ENCODE data around the gene ACTR3.

The ACTR3 gene

DNA sequence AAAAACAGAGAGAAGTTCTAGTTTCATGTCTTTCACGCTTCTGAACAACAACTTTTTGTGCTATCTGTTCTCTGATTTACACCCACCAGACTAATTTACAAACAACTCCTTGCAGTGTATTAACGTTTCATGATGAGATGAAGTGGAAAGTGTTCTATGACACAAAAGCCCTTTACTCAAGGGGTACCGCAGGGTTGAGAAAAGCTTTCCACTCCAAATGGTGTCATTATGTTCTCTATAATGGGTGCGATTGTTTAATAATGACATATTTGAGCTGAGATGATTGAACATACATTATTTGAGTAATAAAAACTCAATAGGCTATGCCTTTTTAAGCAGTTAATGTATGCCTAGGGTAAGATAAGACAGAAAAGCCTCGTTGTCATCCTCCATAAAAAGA lies 76.3 kb downstream of the ACTR3 start:
- DNase-seq (ENCODE audit: low read depth): no peak

DNA sequence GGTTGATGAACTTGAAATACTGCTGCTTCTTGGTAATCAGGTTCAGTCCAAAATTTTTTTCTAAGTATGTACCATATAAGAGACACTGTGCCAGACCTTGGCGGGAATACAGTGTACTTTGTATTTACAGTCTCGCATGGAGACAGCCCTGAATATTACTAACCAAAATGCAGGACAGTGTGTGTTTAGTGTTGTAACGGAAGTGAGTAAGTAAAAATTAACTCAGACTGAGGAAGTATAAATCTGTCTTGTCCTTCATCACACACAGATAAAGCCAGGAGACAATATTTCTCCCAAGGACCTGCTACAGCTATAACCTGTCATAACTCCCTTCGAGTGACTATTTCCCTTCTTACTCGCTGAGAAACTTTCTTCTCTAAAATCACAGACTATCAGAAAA lies 76.9 kb downstream of the ACTR3 start:
- no peak for DNase-seq (ENCODE audit: low read depth)

DNA sequence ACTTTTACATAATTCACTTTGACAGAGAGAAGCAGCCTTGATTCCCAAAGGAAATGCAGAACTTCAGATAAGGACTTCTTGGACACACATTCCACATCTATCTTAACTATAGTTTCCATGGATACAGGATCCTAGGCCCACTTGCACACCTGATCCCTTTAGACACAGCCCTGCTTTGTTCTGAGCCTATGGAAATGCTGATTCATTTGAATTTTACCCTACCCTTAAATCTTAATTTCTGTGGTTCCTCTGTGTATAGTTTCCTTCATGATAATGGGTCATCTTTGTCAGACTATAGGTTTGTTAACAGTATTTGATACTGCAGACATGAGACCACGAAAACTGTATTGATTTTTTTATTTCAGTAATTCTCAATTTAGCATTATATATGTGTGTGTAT lies 77.4 kb downstream of the ACTR3 start:
- DNase-seq (ENCODE audit: low read depth): no peak

DNA sequence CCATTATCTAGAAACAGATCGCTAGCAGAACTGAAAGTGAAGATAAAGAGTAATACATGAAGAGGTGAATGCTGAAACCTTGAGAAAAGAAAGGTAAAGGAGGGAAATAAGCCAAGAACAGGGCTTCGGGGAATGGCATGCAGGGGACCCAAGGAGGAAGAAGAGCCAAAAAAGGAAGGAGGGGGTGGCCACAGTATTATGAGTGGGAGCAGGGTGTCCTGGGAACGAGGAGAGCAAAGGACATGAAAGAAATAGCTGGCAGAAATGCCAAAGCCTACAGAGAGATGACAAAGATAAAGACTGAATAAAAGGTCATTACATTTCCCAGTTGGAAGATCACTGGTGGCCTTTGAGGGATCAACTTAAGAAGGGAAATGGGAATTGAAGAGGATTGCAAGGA lies 82.9 kb downstream of the ACTR3 start:
- no peak for DNase-seq (ENCODE audit: low read depth)

DNA sequence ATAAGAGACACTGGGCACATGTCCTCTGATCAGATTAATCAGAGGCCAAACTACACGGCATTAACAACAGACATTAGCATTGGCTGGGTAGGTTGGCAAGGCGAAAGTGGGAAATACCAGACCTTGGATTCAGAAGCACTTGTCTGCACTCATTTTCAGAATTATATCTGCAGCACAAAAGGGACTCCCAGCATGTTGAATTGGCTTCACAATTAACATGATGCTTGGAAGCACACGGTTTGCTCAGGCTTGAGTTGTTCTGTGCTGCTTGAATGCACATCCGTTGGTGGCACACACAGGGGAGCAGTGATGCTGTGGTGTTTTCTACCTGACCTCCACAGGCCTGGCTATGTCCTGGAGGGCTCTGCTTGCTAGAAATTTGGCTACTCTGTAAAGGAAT lies 83.9 kb downstream of the ACTR3 start:
- no peak for DNase-seq (ENCODE audit: low read depth)

DNA sequence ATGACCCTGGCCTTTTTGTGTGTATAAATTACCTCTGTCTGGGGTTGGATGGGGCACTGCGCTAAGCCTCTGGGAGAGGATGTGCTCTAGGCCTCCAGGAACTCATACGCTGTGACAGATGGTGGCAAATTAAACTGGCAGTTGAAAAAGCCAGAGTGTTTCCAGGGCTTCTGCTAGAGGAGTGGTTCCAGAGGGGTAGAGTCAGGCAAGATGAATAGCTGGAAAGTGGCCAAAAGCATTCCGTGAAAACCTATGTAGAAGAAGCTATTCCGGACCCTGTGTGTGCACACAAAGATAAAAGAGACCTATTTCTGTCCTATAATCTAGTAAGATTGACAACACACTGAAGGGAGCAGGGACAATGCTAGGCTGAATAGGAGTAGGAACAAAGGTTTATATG lies 84.8 kb downstream of the ACTR3 start:
- no peak for DNase-seq (ENCODE audit: low read depth)

DNA sequence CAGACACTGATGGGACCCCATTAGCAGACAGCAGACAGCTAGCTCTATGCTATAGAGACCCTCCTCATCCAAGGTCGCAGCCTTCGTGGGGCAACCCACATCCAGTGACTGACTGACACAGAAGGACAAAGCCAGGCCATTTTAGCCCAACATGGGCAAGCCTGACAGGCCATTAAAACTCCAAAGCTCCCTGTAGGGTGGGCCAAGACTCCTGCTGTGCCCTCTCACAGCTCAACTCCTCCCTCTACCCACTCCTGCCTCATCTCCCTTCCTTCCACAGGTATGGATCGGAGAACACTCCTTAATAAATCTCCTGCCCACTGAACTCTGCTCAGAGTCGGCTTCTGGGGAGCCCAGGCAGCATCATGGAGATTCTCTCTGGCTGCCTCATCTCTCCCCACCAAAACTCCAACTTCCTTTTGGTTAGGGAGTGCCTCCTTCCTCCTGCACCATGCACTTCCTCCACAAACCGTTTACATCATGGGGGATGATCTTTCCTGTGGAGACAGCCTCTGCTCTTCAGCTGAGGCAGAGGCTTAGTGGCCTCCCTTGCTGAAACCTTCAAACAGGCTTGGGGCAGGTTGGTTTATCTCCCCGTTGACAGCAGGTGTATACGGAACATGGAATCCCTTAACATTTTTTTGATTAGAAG lies 86.5 kb downstream of the ACTR3 start:
- no peak for DNase-seq (ENCODE audit: low read depth)

DNA sequence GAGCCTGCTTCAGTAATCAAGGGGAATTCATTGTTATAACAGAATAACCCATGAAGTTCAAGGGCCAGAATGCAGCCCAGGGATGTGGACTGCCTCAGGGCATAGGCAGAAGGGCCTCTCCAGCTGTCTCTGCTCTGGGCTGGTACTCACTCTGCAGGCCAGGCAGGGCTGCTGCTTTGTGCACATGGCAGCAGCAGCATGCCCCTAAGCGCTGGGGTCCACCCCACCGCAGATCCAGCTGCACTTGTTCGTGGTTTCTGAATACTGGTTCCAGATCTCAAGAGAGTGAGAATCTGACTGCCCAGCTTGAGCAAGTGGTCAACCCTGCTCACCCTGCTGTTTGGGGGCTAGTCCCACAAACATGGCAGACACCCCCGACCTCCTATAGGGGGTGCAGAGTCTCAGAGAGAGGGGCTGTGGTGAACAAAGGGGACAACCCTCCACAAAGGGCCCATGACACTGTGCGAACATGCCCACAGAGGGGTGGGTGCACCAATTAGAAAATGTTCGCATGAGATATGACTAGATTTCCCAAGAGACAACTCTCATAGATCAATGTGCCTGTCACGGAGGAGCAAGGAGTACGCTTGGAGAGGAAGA lies 87.3 kb downstream of the ACTR3 start:
- no peak for DNase-seq (ENCODE audit: low read depth)

DNA sequence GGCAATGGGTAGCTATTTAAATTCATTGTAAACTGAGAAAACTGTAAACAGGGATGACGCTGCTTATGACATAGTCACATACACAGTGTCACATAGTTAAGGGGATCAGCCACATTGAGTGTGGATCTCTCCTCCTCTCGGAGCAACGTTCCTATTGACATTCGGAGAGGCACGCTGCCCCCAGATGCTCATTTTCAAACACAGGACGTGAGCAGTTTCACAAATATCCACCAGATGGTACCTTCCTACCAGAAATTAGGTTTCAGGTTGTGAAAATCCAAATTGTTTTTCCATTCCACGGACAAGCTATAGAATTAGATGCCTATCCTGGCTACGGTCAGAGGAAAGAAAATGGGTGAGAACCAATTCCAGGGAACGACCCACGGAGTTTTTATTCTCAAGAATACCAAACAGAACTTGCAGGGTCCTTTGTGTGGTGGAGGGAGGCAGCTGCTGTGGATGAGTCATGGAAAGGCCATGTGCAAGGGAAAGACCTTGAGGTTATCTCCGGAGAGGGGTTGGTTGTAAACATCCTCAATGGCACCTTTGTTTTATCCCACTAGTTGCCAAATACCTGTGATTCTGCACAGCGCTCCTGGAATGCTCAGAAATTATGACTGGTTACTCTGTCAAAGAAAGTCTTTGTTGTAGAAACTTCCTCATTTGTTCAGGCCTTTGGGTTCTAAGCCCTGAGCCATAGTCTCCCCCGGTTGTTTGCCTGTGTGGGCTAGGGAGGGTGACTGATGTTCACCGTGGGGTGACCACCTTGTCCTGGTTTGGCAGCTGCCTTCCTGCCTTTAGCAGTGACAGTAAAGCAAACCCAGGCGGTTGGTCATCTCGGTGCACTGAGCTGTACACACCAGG lies 88.0 kb downstream of the ACTR3 start:
- DNase-seq (ENCODE audit: low read depth): no peak

DNA sequence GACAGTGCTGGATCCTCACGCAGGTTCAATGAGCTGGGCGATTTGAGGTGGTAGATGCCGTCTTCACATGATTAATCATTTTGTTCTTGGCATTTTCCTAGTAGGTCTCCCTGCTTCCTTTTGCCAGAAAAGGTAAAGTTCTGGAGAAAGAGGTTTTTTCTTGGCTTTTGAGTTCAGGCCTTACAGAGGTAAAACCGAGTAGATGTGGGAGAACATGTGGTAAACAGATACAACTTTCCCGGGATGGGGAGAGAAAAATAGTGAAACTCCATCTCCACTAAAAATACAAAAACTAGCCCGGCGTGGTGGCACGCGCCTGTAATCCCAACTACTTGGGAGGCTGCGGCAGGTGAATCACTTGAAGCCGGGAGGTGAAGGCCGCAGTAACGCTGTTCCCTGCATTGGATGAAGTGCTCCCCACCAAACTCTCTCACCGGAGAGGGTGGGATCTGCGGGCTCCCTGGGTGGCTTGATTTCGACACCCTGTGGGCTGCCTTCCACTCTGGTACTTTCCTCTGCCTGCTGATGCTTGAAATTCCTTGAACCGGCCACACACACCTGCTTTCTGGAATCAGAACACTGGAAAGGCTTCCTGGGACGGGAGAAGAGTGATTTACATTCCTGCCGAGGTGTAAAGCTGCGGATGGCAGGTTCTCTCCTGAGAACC lies 88.8 kb downstream of the ACTR3 start:
- no peak for DNase-seq (ENCODE audit: low read depth)

DNA sequence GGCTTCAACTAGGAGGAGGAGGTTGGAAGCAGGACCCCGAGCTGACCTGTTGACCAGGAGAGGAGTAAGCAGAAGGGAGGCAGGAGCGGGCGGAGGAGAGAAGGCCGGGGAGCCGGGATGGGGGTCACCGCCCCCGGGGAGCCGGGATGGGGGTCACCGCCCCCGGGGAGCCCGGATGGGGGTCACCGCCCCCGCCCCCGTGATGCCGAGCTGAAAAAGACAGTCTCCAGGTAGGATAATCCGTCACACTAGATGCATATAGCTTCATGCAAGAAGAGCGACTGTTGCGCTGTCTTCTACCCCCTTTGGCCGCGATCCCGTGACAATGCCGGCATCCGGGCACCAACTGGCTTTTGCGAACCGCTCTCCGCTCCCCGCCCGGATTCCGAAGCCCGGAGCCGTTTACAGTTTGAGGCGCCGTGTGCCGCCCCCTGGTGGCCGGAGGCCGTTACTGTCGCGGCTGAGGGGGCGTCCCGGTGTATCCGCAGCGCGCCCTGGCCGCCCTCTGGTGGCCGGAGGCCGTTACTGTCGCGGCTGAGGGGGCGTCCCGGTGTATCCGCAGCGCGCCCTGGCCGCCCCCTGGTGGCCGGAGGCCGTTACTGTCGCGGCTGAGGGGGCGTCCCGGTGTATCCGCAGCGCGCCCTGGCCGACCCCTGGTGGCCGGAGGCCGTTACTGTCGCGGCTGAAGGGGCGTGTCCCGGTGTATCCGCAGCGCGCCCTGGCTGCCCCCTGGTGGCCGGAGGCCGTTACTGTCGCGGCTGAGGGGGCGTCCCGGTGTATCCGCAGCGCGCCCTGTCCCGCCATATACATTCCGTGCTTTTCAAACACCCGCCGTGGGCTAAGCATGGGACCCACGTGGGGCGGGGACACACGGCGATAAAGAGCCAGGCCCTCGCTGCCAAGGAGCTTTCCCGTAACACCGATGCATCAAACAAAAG lies 89.6 kb downstream of the ACTR3 start:
- DNase-seq (ENCODE audit: low read depth): peak; percentile 43

DNA sequence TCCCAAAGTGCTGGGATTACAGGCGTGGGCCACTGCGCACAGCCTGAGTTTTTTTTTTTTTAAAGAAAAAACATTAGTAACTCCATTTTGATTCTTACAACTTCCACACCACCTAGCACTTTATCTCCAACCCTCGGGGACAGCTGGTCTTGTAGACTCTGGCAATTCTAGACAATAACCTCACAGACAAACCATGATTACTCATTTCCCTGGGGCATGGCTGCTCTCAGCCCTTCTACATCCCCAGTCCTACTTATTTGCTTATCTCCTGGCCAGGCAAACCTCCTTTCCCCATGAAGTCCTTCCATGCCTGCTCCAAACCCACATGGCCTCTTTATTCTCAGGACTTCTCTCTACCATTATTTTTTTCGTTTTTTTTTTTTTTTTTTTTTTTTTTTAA lies 91.1 kb downstream of the ACTR3 start:
- no peak for DNase-seq (ENCODE audit: low read depth)

DNA sequence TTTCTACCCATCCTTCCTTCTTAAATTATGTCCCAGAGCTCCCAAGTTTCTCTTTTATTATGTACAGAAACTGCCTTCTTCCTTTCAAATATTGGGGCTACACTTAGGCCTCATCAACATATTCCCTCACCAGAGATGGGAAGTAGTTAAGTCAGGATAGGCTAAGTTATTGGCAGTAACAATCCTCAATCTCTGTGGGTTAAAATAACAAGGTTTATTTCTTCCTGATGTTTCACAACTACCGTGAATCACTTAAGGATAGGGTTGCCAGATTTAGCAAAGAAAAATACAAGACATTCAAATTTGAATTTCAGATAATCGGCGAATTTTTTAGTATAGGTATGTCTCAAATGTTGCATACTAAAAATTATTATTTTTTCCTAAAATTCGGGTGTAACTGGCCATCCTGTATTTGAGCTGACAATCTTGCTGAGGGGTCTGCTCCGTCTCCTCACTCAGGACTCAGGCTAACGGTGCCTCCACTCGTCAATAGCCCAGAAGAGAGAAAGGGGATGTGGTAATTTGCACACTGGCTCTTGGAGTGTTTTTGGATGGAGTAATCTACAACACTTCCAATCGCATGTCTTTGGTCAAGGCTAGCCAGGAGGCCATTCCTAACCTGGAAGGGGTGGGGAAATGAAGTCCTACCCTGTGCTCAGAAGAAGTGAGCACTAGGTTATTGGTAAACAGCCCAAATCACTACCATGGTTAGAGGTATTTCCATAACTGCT lies 91.7 kb downstream of the ACTR3 start:
- DNase-seq (ENCODE audit: low read depth): no peak

DNA sequence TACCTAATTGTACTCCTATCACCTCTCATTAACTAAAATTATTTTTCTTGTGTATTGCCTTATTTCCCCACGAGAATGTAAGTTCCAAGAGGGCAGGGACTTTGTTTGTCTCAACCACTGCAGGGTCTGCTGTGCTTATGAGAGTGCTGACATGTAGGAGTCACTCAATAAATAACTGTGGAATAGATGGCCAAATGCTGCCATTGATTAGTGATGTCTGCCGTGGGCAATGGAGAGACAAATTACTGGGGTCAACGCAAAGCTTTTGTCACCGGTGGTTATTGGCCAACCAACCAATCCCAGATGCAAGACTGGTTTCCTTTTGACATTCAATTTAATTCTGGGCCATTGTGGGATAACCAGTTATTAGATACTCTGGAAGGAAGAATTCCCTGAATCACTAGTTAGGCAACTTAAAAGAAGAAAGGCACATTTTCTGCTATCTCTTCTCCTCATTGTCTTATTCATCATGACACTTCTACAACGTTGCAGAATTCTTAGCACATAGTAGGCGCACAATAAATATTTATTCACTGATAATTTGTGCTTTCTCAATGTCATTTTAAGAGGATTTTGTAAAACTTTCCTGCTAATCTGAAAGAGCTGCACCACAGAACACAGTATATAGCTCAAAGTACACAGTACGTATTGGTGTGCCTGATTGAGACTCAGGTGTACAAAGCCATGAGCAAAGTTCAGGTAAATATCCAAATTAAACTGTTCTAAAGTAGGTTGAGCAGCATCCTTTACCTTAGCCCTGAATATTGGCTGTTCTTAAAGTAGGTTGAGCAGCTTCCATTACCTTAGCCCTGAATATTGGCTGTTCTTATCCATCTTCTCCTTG lies 95.9 kb downstream of the ACTR3 start:
- no peak for DNase-seq (ENCODE audit: low read depth)

DNA sequence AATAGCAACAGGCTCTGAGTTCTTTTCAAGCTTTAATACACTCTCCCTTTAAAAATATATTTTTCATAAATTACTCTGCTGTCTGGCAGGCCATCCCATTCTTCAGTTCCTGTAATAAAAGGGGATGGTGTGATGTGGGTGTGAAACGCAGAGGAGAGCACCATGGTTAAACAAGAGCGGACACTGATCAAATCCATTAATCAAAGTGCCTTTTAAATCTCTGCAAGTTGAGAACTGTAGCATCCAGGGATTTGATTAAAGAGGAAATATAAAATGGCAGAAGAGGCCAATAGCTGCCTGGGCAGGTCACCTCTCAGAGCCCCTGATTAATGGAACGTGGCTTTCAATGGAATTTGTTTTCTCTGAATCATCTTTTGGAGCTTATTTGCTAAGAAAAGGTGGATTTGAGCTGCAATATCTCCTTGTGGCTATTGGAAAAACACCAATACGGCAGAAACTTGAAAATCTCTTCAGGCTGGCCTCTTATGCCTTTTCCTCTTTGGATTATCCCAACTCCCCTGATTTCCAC lies 96.9 kb downstream of the ACTR3 start:
- no peak for DNase-seq (ENCODE audit: low read depth)

DNA sequence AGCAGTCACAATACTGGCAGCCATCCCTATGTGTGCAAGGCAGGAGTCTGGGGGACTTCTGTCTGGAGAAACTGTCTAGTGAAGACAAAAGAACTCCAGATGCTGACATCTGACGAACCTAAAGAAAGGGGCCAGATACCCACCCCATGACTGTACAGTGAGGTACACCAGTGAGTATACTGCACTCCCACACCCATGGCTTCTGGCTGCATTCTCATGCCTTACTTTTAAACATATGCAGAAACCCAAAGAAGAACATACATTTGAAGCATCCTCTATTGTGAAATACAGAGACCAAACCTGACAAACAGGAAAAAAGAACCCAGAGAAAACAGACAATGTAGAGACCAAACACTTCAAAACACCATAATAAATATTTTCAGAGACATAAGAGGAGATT lies 102.2 kb downstream of the ACTR3 start:
- DNase-seq (ENCODE audit: low read depth): no peak

DNA sequence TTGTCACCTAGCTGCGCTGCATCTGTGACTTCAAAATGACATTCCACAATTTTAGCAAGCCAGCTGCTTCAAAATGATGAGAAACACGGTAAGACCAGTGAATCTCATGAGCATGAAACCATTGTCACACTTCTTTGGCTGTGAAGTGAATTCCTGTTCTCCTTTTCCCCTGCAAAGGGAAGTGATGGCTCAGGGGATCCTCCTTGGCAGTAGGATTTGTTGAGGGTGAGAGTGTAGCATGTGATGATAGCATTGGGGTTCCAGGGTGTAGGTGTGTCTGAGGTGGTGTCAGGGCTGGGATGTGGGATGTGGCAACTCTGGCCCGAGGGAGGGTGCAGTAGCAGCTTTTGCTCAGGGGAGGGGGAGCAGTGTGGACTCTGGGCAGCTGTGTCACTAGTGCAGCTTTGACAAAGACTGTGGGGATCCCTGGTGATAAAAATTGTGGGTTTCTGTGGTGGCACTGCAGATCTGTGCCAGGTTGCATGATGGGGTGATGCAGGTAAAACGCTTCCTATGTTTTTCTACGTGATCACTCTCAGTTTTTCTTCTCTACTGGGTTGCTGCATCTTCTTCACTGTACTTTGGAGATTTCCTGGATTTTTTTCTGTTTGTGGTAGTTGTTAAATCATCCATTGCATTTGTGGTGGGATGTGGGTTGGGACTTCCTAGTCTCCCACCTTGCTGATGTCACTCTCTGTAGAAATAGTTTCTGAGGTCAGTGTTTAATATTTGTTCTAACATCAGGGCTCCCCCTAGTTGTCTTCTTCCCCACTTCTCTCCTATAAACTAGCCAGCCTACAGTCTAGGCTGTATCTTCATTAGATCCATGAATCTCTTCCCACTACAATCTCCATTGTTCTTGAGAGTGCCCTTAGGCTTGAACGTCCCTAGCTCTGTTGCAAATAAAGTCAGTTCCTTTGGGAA lies 107.0 kb downstream of the ACTR3 start:
- DNase-seq (ENCODE audit: low read depth): no peak

DNA sequence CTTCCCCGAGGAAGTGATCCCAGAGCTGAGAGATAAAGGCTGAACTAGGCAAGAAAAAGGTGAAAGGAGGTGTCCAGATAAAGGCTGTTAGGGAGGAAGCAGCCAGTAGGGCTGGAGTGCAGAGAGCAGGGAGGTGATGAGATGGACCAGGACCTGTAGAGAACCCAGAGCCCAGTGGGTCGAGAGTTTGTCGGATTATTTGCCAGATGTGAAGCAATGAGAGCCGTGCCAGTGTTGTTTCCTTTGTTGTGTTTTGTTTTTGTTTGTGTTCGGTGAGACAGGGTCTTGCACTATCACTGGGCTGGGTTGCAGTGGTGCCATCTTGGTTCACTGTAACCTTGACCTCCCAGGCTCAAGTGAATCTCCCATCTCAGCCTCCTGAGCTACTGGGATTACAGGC lies 111.3 kb downstream of the ACTR3 start:
- DNase-seq (ENCODE audit: low read depth): no peak

DNA sequence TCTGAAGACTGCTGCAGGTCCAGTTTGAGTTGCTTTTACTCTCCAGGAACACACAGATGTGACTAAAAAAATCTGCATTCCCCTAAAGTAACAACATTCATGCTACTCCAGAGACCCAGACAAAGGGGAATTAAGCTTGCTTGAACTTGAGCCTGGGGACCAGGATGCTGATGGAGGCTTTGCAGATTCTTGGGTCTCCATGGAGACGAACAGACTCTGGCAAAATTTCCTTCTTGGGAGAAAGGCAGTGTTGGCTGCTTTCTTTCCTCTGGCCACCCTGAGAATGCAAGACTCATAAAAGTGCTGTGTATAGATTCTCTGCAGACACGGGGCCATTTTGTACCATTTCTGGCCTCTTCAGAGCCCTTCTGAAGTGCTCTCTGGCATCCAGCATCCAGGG lies 112.0 kb downstream of the ACTR3 start:
- DNase-seq (ENCODE audit: low read depth): no peak

Data from activated T-helper 1 cell treated with Interleukin-2 at 50 U/mL for 16 hours (primary cell).